ENCODE results near the gene PALB2. TPM values are rescaled to one million over a fixed set of nuclear protein-coding genes. Genes with fewer than 3 reads are reported as not detected.

Gene PALB2
- polyA plus RNA-seq, 2 of the 4 experiments (the other 2 are of a cell fraction): 13.9 to 17.4 TPM

GRCh38 chr16:23595951-23596720 is 45.0 kb downstream of the PALB2 start, which contains the start of gene NDUFAB1 (continued):
- TF ChIP-seq FOSB (CRISPR knock-in tag; IDR thresholded peaks at IDR 0.05): no peak
- no peak for TF ChIP-seq TP53 (CRISPR knock-in tag; IDR thresholded peaks at IDR 0.05)
- peak; percentile 91 for TF ChIP-seq KDM5A (IDR thresholded peaks at IDR 0.05)
- no peak for TF ChIP-seq ESRRA (IDR thresholded peaks at IDR 0.05; ENCODE audit: borderline replicate concordance, low read length)
- TF ChIP-seq HEYL (CRISPR knock-in tag; IDR thresholded peaks at IDR 0.05): 0 out of 2 replicates have a peak, but pooled peaks have one; percentile 34
- TF ChIP-seq, protein P1, sequence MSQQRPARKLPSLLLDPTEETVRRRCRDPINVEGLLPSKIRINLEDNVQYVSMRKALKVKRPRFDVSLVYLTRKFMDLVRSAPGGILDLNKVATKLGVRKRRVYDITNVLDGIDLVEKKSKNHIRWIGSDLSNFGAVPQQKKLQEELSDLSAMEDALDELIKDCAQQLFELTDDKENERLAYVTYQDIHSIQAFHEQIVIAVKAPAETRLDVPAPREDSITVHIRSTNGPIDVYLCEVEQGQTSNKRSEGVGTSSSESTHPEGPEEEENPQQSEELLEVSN (IDR thresholded peaks at IDR 0.05; ENCODE audit: borderline replicate concordance, low read depth): 0 out of 2 replicates have a peak, but pooled peaks have one; percentile 45
- TF ChIP-seq EP300 (IDR thresholded peaks at IDR 0.05): no peak
- no peak for TF ChIP-seq SREBF2 (IDR thresholded peaks at IDR 0.05)
- TF ChIP-seq ZNF302 (CRISPR knock-in tag; IDR thresholded peaks at IDR 0.05): no peak
- 0 out of 2 replicates have a peak, but pooled peaks have one; percentile 21 for TF ChIP-seq PBX3 (IDR thresholded peaks at IDR 0.05)
- no peak for TF ChIP-seq ATOH8 (CRISPR knock-in tag; IDR thresholded peaks at IDR 0.05; ENCODE audit: low read depth)
- no peak for TF ChIP-seq RCOR1 (IDR thresholded peaks at IDR 0.05; ENCODE audit: low read depth, low read length)
- TF ChIP-seq RFX5 (IDR thresholded peaks at IDR 0.05): no peak
- TF ChIP-seq, protein P2, sequence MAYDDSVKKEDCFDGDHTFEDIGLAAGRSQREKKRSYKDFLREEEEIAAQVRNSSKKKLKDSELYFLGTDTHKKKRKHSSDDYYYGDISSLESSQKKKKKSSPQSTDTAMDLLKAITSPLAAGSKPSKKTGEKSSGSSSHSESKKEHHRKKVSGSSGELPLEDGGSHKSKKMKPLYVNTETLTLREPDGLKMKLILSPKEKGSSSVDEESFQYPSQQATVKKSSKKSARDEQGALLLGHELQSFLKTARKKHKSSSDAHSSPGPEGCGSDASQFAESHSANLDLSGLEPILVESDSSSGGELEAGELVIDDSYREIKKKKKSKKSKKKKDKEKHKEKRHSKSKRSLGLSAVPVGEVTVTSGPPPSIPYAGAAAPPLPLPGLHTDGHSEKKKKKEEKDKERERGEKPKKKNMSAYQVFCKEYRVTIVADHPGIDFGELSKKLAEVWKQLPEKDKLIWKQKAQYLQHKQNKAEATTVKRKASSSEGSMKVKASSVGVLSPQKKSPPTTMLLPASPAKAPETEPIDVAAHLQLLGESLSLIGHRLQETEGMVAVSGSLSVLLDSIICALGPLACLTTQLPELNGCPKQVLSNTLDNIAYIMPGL (CRISPR knock-in tag; IDR thresholded peaks at IDR 0.05; ENCODE audit: borderline replicate concordance): no peak
- TF ChIP-seq GATA3 (IDR thresholded peaks at IDR 0.05; ENCODE audit: borderline replicate concordance): 0 out of 2 replicates have a peak, but pooled peaks have one; percentile 29
- TF ChIP-seq CBX8 (IDR thresholded peaks at IDR 0.05): no peak
- no peak for TF ChIP-seq FOSL2 (IDR thresholded peaks at IDR 0.05)
- TF ChIP-seq FOSL2 (CRISPR knock-in tag; IDR thresholded peaks at IDR 0.05): no peak
- no peak for TF ChIP-seq BHLHE40 (IDR thresholded peaks at IDR 0.05; ENCODE audit: low read depth, low read length)
- no peak for TF ChIP-seq MAFK (IDR thresholded peaks at IDR 0.05; ENCODE audit: partially characterized antibody)
- peak; percentile 66; the same call in 1 of the 2 replicates for TF ChIP-seq HDAC2 (IDR thresholded peaks at IDR 0.05)
- no peak for TF ChIP-seq ZC3H11A (IDR thresholded peaks at IDR 0.05)
- TF ChIP-seq CHD2 (IDR thresholded peaks at IDR 0.05; ENCODE audit: low read length, partially characterized antibody): no peak
- TF ChIP-seq MAZ (IDR thresholded peaks at IDR 0.05; ENCODE audit: borderline replicate concordance, low read depth, low read length): no peak
- peak; percentile 55; the same call in 1 of the 3 replicates for TF ChIP-seq BCL3 (IDR thresholded peaks at IDR 0.05)
- no peak for TF ChIP-seq SMC3 (IDR thresholded peaks at IDR 0.05)
- no peak for TF ChIP-seq EHF (CRISPR knock-in tag; IDR thresholded peaks at IDR 0.05)
- peak; percentile 69 for TF ChIP-seq POLR2A (IDR thresholded peaks at IDR 0.05; ENCODE audit: low read length)
- no peak for TF ChIP-seq HES2 (IDR thresholded peaks at IDR 0.05)
- peak; percentile 53; the same call in 1 of the 2 replicates for TF ChIP-seq EHMT2 (IDR thresholded peaks at IDR 0.05; ENCODE audit: low read depth)
- TF ChIP-seq, protein P3, sequence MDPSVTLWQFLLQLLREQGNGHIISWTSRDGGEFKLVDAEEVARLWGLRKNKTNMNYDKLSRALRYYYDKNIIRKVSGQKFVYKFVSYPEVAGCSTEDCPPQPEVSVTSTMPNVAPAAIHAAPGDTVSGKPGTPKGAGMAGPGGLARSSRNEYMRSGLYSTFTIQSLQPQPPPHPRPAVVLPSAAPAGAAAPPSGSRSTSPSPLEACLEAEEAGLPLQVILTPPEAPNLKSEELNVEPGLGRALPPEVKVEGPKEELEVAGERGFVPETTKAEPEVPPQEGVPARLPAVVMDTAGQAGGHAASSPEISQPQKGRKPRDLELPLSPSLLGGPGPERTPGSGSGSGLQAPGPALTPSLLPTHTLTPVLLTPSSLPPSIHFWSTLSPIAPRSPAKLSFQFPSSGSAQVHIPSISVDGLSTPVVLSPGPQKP (IDR thresholded peaks at IDR 0.05; ENCODE audit: low read depth, low read length): no peak
- TF ChIP-seq RARB (CRISPR knock-in tag; IDR thresholded peaks at IDR 0.05): no peak
- TF ChIP-seq JUNB (IDR thresholded peaks at IDR 0.05): no peak
- no peak for TF ChIP-seq ZSCAN20 (CRISPR knock-in tag; IDR thresholded peaks at IDR 0.05)
- TF ChIP-seq MAX (IDR thresholded peaks at IDR 0.05): peak; percentile 81

All from A549 (cell line).